HG02852 (cell line): ENCODE data around the gene RAB3GAP1.
"Not testable (repeated sequence)": the region's sequence is repeated elsewhere in the genome, so short reads cannot be mapped to it uniquely, and the experiment has no call there.

Source experiments
- ATAC-seq: cut with Tn5 transposase; IDR thresholded peaks from one replicate; pipeline ENCODE4 v1.9.1; 2021; ENCODE audit warnings: mild to moderate bottlenecking, moderate library complexity; ENCODE audit not compliant: unreplicated experiment

Gene RAB3GAP1

DNA sequence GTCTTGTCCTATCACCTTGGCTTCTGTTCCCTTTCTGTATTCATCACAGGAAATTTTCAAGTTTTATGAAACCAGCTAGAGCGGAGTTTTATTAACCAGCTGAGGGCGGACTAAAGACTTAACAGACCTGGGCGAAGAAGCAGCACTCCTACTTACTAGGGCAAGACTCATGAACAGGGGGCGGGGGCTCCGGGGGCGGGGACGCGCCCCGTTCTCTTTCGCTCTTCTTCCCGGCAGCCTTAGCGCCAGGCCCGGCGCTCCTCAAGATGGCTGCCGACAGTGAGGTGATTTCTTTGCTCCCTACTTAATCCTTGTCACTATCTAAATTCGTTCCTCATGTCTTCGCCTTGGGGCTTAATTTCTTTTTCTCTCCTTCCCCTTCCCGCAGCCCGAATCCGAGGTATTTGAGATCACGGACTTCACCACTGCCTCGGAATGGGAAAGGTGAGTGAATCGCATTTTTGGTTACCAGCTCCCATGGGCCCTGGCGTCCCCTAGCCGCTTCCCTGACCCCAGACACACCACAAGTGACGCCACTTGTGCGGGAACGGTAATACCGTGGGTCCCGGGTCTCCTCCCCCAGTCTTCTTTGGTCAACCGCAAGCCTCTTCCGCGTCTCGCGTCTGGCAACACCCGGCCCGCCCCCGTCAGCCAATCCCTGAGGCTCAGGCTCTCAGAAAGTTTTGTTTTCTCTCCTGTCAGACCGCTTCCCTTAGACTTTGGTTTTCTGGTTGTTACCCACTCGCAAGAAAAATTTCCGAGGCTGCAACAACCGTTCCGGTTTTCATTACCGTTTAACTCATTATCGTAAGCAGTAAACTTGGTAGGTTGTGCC, at the start of gene RAB3GAP1:
RAB3GAP1 (plus strand) TSS at position 251 of the 835 bp plus-strand sequence; CDS start at position 267, 16 bp downstream.
- peak; percentile 82 for ATAC-seq

DNA sequence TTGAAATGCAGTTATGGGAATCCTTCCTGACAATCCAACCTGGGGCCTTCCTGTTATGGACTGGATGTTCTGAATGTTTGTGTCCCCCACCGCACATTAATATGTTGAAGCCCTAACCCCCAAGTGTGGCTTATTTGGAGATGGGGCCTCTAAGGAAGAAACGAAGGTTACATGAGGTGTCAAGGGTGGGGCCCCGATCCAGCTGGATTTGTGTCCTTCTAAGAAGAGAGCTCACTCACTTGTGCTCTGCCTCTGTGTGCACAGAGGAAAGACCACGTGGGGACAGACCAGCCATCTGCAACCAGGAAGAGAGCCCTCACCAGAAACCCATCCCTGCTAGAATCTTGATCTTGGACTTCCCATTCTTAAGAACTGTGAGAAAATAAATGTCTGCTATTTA, 49.3 kb upstream of the RAB3GAP1 start:
- ATAC-seq = no peak

DNA sequence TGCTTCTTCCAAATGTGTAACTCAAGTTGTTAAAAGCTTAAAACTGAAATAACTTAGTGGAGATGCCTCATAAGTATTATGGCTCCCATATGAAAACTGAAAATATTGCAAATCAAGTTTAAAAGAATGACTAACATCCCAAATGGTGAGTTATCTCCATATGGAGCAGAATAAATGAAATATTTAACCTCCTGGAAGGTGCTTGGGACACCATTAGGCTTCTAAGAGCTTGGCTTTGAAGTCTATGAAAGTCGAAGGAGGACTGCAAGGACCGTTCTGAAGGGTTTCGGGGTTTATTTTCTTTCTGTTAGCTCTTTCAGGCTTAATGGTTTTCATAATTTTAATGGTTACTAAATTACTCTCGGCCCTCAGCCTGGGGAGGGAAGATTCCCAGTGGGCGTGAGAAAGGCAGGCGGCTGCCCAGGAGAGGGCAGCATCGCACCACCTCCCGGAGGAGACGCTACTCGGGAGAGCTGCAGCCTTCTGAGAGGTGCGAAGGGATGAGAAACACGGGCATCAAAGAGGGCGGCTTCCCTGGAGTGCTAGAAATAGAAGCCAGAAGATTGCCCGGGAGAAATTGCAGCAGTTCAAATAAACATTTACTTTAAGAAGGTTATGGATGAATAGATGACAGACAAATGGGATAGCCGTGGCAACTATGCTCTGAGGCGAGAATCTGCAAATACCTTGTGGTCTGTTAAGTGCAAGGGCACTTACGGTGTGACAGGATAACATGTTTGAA, 47.9 kb upstream of the RAB3GAP1 start:
- ATAC-seq = peak; percentile 96

- no peak for ATAC-seq
Observed at GRCh38 chr2:135005753-135006152, 46.3 kb upstream of the RAB3GAP1 start.

DNA sequence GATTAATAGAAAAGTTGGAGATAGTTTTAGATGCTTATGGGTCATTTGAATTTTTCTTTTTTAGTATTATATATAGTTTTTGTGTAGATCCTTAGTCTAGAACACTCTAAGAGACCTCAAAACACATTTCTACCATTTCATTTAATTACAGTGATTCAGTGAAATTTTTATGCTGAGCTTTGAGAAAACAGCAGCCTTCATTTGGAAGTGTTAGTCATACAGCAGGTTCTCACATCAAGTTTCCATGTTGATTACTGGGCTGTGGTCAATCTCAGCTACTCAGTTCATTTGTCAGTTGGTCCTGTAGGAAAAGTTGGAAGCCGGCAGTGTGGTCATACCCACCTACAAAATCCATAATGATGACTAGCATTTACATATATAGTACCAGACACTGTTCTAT, 42.8 kb upstream of the RAB3GAP1 start:
- no peak for ATAC-seq

- no peak for ATAC-seq
Observed at GRCh38 chr2:135010200-135010942, 41.7 kb upstream of the RAB3GAP1 start.

DNA sequence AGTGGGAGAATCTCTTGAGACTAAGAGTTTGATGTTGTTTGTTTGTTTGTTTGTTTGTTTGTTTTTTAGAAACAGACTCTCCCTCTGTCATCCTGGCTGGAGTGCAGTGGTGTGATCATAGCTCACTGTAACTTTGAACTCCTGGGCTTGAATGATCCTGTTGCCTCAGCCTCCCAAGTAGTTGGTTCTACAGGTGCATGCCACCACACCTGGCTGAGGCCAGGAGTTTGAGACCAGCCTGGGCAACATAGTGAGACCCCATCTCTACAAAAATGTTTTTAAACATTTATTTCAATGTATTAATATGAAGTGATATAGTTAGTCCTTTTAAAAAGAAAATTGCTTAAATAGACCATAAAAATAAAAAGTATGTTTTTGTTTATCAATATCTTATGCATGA, 40.5 kb upstream of the RAB3GAP1 start:
- no peak for ATAC-seq

DNA sequence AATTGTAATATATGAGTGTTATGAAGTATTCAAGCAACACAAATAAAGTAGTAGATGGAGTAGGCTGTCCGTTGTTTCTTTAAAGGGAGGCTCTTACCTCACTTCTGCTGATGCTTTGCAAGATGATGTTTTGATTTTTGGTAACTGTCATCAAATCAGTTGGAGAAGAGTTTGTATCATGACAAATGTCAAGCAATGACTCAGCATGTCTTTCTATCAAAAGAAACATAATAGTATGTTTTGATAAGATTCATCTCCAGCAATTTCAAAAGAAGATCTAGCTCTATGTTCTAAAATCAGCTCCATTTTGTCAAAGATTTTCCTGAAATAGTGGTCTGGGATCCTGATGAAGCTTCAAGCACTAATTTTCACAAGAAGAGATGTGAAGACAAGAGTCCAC, 30.5 kb upstream of the RAB3GAP1 start:
- no peak for ATAC-seq

GRCh38 chr2:135022952-135023880, 28.9 kb upstream of the RAB3GAP1 start:
- ATAC-seq = no peak

- ATAC-seq = no peak
Observed at GRCh38 chr2:135023886-135024485, 28.1 kb upstream of the RAB3GAP1 start.

- ATAC-seq = no peak
Observed at GRCh38 chr2:135029481-135030134, 22.5 kb upstream of the RAB3GAP1 start.

DNA sequence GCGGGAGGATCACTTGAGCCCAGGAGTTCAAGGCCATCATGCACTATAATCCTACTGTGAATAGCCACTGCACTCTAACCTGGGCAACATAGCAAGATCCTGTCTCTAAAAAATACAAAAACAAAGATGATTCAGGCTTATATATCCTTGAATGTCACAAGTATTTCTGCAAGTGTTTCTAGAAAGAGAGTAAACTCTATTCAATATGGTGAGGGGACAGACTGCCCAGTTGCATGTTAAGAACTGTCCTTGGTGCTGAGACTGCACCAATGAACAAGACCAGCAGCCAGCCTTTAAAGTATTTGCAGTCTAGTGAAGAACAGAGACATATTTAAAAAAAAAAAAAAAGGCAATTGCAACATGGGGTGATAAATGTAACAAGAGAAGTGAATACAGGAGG, 21.3 kb upstream of the RAB3GAP1 start:
- ATAC-seq = no peak

GRCh38 chr2:135033216-135033615, 18.9 kb upstream of the RAB3GAP1 start:
- ATAC-seq = not testable (repeated sequence)

DNA sequence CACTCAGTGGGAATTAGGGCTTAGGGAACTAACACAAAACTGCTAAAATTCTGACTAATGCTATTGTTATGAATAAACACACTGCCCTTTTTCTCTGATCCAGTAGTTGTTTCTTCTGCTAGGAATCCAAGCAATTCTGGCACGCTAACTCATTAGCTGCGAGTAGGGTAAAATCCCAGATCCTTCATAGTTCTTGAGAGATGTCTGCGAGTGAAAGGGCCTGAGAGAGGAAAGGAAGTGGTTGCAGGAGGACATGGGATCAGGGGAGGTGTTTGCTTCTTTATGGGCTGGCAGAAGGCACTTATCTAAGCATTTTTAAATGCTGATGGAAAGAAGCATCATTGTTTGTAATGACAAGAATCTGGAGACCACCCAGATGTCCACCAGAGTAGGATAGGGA, 14.3 kb upstream of the RAB3GAP1 start:
- no peak for ATAC-seq

GRCh38 chr2:135043345-135043744, 8.7 kb upstream of the RAB3GAP1 start:
- no peak for ATAC-seq

DNA sequence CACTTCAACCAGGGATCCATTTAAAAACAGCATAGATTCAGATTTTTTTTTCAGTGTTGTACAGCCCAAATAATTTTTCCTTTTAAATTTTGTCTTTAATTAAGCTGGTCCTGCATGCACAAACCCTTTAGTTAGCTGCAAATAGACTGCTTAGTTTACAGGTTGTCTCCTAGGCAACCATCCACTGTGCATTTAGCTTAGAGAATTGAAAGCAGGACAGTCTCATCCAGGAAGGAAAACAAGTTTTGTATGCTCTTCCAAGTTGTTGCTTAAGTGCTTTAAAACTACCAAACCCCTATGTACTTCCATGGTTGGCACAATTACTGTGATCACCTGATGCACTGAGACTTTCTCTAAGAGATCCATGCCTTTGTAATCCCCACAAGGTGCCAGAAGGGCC, 4.8 kb upstream of the RAB3GAP1 start, which contains the start of gene MAP3K19:
MAP3K19 (minus strand) TSS at position 148 of the 400 bp plus-strand sequence. CDS start 22,800 bp downstream, outside the sequence.
- ATAC-seq = no peak

GRCh38 chr2:135048122-135048521, 4.0 kb upstream of the RAB3GAP1 start:
- no peak for ATAC-seq

GRCh38 chr2:135050132-135050531, 2.0 kb upstream of the RAB3GAP1 start:
- ATAC-seq = no peak

DNA sequence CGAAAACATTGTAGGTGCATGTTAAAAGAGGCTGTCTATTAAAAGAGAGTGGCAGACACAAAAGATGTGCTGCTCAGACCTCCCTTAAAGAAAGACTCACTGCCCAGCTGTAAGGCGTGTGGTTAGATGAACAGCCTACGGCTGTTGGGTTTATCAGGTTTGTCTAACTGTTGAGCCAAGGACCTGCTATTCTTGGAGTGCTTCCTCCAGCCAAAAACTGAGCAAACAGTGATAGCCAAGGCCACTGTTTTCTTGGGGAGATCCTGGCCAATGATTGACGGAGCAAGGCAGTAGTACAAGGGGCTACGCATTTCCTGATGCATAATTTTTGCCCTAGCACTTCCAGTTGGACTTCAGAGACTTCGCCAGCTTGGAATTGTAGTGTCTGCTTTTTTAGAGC, 1.4 kb upstream of the RAB3GAP1 start:
- ATAC-seq = no peak
